Hematopoietic multipotent progenitor cell treated with erythropoietin and hydrocortisone succinate and interleukin-3 and kit ligand, for 8 days (in vitro differentiated cells): Measurements from ENCODE around the gene DYNLRB2.

Experiments
- DNase-seq: peaks from one replicate; pipeline ENCODE4 v3.0.0-alpha.2; 2015

Gene DYNLRB2

DNA sequence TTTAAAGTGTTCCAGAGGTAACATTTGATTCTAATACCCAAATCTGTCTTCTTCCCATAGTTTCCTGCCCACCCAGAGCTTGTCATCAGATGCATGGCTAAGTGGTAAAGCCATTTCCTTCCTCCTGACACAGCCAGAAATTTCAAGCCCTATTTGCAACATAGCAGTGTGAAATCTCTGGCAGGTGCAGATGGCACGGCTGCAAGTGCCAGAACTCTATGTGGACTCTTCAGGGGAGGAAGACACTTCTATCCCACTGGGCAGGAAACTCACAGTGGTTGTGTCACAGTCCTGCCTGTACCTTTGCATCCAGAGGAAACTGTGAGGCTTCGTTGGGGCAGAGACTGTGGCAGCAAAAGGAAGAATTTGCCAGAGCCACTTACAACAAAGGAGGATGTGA, 13.2 kb downstream of the DYNLRB2 start:
- no peak for DNase-seq

DNA sequence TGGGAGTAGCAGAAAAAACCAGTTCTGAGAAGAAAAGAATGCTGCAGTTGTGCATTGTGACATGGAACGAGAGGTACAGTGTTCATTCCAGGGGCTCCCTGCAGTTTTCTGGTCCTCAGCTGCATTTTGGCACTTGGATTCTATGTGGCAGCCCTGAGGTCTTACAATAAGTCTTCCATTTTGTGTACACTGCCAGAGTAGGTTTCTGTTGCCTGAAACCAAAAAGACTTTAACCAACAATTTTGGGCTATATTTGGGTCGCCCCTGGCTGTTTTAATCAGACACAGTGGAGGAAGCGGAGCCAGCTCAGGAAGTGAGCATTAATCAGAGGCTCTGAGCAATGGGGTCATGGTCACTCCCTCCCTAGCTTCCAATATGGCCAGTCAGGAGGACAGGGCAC, 15.7 kb downstream of the DYNLRB2 start:
- DNase-seq: no peak

DNA sequence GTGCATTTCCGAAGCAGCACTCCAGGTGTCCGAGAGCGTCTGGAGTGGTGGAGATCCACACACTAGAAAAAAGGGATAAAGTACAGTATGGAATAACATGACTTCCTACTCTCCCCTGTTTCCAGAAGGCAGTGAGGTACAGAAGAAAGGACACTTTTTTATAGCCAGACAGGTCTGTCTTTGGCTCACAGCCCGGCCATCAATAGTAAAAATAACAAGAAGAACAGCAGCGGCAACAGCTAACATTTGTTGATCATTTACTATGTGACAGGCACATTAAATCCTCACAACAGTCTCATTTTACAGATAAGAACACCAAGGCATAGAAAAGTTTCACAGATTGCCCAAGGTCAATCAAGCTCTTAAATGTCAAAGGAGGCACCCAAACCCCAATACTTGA, 16.2 kb downstream of the DYNLRB2 start:
- no peak for DNase-seq

DNA sequence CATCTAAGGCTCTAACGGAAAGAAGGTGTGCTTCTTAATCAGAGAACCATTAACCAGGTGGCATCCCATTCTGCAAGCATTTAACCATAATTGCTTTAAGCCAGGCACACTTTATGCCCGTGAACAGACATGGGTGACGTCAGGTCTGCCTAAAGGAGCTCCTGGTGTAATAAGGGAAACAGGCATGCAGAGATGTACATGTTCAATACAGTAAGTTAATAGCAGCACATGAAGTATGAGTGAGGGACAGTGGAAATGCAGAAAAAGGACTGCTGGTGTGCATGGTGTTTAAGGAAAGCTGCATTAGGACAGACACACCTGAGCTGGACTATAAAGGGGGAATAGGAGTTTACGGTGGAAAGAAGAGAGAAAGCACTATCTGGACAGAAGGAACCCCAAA, 18.6 kb downstream of the DYNLRB2 start:
- DNase-seq: no peak

DNA sequence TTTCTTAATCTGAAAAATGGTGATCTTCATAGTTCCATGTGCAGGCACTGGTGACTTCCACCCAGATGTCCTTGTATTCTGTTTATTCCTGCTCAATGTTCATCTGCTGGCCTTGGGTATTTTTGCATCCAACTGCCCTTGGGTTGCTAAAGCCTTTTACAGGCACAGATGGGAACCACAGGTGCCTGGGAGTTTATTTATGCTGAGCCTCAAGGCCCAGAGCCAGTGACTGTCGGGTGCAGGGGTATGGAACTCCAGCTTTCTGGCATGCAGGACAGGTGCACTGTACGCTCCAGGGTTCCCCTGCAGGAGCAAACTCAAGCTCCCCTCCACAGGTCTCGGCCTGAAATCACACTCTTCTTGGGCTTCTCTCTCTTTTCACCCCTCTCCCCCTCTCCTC, 22.3 kb downstream of the DYNLRB2 start:
- no peak for DNase-seq

DNA sequence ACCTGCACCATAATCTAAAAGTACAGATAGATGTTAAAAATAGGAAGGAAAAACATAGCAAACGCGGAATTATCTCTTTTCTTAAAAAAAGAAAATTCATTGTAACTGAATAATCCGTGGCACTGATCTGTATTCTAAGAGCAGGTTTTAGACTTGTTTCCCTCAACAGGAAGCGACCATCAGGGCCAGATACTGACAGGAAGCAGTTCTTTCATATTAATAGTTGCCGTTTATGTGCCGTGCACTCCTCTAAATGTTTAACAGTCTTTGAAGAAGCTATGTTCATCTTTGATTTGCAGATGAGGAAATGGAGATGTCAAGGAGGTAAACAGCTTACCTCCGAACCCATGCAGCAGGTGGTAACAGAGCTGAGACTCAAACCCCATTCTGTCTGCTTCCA, 23.6 kb downstream of the DYNLRB2 start:
- no peak for DNase-seq

DNA sequence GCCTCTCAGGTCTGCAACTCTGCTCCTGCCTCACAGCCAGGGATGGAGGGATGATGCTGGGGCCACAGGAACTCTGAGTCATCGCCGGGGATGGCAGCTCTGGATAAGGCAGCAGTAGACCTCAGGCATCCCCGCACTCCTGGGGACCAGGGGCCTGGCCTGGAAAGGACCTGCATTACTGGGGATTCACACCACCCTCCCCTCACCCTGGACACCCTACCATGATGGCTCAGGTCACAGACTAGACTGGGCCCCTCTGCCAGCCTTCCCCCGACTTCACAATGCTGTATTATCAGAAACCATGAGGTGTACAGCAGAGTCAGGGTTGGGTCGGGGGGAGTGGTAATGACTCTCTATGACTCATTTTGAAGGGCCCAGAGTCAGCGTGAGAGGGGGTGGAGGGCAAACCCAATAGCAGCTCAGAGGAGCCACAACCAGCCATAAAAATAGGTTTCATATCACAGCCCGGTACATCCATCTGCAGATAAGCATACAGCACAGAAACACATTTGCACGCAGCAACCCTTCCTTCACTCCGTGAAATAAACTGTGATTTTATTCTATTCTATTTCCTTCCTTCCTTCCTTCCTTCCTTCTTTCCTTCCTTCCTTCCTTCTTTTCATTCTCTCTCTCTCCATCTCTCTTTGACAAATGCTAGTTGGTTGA, 28.8 kb downstream of the DYNLRB2 start:
- DNase-seq: peak; percentile 12

DNA sequence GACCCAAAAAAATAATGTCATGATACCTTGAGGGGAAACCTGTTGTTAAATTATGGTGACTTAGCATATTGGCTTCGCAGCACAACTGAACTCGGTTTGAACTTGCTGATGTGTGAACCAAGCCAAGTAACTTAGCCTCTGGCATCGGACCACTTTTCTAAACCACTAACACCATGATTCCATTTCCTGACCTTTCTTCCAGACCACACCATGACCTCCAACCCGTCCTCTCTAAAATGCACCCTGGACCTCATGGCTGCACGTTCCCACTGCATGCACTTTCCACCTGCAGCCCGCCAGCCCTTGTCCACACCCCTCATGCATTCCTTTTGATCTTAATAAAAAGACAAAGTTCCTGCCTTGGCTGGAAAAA, 29.3 kb downstream of the DYNLRB2 start:
- DNase-seq: no peak

DNA sequence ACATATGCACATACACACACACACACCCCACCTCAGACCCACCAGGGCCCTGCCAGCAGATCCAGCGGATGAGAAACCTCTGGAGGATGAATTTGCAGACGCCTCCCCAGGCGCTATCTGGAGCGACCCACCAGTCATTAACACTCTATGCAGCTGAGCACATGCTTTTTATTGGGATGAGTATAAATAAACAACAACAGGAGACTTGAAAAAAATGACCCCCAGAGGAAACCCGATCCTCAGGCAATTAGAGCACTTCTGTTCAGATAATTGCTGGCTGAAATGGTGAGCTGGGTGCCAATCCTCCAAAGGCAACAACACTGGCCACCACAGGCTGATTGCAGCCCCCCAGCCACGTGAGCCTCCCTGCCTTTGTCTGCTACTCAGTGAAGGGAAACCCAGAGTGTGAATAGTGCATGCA, 32.9 kb downstream of the DYNLRB2 start:
- no peak for DNase-seq

DNA sequence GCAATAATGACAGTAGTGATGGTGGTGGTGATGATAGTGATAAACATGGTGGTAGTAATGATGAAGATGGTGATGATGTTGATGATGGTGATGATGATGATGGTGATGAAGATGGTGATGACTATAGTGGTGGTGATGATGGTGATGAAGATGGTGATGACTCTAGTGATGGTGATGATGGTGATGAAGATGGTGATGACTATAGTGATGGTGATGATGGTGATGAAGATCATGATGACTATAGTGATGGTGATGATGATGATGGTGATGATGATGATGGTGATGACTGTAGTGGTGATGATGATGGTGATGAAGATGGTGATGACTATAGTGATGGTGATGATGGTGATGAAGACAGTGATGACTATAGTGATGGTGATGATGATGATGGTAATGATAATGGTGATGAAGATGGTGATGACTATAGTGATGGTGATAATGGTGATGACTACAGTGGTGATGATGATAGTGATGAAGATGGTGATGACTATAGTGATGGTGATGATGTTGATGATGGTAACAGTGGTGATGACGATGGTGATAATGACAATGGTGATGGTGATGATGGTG, 35.6 kb downstream of the DYNLRB2 start:
- no peak for DNase-seq

DNA sequence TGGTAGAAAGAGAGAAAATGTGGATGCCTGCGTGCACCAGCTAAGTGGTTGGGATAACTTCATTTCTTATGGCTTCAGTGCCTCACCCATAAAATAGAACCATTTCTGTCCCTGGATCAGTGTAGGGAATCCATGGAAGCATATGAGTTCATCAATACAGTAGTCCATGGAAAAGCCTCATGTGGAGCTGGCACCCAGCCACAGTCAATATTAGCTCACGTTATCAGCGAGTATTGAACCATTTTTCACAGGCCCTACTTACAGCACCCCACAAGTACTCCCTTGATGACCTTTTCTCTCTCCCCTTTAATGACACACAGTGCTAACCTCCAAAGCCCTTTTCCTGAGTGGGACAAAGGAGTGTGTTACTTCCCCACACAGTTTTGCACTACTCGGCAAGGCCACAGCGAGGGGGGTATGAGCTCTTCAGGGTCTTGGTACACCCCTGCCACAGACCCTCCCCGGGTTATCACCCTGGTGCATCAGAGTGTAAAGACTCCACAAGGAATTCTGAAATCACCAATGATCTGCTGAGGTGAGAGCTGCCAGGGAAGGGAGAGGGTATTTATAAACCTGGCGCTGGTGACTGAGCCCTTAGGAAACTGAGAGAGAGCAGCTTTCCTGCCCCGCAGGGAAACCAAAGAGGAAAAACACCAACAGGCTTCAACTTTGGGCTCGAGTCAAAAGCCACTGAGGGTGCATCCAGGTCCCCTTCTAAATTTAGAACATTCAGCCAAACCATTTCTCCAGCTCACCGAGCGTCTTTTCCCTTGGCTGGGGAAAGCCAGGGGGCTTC, 36.9 kb downstream of the DYNLRB2 start:
- no peak for DNase-seq

DNA sequence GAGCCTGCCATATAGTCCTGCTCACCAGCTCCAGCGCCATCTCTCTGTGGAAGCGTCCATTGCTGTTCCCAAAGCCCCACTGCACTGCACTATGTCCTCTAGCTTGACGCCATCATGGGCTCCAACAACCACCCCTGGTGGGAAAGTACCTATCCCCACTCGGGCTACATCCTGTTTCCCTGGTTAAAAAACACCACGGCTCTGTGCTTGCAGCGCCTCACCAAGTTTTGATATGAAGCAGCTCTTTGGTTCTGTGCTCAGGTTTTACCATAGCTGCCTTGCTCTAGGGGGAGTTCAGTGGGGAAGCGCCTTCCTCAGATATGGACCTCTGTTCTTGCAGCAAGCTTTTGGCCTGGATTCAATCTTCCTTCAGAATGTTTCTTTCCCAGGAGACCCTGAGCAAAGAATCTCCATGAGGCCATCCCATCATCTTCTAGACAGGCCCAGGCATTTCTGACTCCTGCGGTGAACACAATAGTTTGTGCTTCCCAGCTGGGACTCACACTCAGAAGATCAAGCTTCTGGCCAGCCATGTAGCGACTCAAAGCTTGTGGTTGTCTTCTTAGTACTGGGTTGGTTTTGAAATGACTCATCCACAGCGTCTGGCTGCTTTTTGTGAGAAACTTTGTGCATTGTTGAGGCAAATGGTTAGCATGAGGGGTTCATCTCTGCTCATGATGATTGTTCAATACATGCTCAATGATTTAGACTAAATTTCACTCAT, 39.5 kb downstream of the DYNLRB2 start:
- no peak for DNase-seq

DNA sequence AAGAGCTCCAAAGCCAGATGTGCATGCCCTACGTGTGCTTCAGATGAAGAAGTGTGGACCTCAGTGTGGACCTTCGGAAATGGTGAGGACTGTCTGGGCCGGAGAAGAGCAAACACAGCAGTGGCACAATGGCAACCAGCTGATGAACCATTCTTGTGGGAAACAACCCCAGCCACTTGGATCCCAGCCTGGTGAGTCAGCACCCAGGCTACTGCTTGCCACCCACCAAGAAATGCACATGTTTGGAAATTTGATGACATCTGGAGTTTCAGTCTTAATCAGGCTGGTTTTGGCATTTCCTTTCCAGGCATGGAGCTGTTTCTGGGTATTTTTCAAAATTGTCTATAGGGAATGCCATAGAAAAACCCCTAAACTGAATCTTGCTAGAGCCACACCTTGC, 42.7 kb downstream of the DYNLRB2 start:
- DNase-seq: no peak

DNA sequence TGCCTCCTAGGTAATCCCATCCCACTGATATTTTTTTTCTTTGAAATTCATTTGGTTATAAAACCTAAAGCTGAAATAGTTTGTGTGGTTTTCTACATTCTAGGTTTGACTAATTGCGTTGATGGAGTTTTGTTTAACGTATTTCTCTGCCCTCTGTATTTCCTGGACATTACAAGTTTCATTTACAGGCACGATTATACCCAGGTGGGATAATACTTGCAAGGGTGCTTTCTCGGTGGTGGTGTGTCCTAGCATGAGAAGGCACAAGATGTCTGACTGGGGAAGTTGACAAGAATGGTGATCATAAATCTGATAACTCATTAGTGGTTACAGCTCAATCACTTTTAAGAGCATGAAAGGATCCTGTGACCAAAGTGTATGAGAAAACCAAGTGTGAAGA, 45.0 kb downstream of the DYNLRB2 start:
- DNase-seq: no peak

DNA sequence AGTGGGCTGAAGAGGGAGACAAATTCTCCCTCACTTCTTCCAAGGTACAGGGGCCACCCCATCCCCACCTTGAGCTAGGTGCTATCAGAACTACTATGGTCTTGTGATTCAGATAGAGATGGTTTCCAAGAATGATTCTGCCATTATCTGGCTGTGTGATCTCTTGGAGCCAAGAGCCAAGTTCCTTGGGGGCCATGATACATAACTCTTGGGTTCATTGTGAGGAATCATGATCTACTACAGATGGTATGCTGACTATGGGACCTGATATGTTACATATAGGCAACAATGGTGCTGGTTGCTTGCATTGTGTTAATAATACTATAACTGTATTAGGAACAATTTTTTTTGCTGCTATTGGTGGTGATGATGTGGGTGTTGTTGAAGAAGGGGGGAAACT, 45.7 kb downstream of the DYNLRB2 start:
- DNase-seq: no peak

DNA sequence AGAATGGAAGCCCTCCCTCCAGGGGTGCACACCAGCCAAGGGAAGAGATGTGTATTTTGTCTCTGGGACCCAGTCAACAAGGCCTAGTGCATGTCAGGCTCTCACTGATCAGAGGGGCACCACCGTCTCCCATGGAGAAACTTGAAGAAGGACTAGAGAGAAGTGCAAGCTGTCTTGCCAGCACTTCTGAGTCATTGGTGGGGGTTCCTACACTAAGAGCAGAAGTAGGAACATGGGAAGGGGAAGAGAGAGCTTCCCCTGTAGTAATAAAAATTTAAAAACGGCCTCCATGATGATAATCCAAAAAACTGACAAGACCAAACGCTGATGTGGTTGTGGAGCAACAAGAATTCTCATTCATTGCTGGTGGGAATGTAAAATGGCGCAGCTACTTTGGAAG, 46.3 kb downstream of the DYNLRB2 start:
- DNase-seq: no peak

DNA sequence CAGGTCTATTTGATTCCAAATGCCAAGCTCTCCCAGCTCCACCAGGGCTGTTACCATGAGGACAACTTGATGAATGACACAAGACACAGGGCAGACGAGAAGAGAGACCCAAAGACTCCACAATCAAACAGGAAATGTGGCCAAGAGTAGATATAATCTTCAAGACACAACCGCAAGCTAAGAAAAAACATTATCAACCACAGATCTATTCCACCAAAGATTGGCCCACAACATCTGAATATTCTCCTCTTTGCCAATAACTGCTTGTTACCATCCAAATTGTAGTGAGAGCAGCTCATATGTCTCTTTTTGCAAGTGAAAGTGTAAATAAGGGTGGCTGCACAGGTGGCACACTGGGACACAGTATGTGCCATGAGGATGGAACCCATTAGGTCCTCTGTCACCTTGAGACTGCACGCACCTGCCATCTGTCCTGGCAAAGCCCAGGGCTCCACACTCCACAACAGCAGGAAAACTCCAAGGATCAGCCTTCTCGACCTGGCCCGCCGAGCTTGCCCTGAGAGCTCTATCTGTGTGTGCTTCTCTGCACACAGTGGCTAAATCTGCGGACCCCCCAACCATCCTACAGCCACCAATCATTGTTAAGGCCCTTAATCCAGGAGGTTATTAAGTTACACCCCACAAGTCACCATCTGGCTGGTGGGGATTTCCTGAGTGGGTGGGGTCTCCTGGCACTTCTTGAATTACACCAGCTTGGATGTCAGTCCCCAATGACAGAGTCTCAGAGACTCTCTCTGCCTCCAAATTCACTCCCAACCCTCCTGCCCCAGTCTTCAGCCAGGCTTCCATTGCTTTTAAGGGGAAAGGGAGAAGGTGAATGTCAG, 50.5 kb downstream of the DYNLRB2 start:
- peak; percentile 33 for DNase-seq

DNA sequence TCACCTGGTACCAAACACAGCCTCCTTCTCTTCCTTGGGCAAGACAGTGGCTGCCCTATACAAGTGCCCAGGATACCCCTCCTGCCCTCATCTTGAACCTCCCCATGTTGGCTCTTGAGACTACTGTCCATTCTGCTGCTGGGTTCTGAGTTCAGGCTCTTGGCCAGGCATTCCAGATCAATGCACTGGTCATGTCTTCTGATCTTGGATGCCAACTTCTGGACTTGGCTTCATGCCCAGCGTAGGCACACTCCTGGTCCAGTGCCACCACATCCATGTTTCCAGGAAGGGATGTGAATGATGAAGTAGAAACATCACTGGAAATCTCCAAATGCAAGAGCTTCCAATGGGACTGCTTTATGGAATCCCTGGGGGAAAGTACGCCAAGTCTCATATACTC, 51.5 kb downstream of the DYNLRB2 start:
- no peak for DNase-seq

DNA sequence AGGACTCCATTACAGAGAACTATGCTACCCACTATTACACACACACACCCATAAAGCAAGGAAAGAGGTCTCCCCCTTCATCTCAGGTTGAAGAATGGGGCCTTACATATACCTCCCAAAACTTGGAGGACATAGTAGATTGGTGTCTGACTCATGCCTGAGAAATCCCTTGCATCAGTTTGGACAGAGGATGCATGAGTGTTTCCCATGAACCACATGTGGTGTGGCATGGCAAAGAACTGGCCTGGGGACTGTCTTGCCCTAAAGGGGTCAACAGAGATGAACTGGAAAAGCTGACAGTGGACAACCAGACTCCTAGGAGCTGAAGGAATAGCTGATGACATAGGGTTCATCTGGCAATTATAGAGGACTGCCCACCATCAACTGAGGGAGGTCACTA, 54.0 kb downstream of the DYNLRB2 start:
- no peak for DNase-seq

DNA sequence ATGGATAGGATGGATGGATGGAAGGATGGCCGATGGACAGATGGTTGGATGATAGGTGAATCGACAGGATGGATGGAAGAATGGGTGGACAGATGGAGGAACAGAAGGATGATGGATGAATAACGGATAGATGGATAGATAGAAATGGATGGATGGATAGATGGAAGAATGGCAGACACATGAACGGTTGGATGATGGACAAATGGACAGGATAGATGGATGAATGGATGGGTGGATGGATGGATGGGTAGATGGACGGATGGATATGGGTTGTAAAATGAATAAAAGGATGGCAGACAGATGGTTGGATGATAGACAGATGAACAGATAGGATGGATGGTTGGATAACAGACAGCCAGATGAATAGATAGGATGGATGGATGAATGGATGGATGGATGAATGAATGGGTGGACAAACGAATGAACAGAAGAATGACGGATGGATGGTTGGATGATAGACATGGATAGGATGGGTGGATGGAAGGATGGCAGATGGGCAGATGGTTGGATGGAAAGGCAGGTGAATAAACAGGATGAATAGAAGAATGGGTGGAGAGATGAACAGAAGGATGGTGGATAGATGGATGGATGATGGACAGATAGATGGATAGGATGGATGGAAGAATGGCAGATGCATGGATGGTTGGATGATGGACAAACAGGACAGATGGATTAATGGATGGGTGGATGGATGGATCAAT, 55.9 kb downstream of the DYNLRB2 start:
- no peak for DNase-seq

DNA sequence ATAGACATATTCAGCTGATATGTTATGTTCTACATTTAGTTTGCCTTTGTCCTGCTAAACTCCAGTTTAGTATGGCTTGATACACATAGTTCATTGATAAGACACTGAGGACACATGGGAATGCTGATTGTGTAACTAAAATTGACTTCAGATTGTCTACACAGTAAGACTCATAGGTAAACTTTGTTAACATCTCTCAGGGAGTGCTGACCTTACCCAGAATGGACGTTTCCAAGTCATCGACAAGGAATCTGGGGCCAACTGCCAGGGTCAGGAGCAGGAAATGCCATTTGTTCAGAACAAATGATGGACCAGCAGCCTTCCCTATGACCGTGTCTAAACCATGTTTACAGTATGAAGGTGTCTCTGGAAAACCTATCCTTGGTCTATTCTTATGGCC, 58.7 kb downstream of the DYNLRB2 start:
- no peak for DNase-seq
